HL-60 (cell line): ENCODE measurements around the gene ALDH1B1.

Experiments
- CTCF ChIP-seq: IDR thresholded peaks from one replicate; pipeline ENCODE4 v1.5.1; 2011; ENCODE audit warnings: low read length, control low read depth, inconsistent platforms; ENCODE audit not compliant: insufficient read depth
- GABPA ChIP-seq: IDR thresholded peaks from 2 replicates; pipeline ENCODE4 v1.6.1; 2012; ENCODE audit warnings: low read depth
- POLR2AphosphoS5 ChIP-seq: IDR thresholded peaks from 2 replicates; pipeline ENCODE4 v1.6.1; 2012; ENCODE audit warnings: low read depth
- REST ChIP-seq: IDR thresholded peaks from 2 replicates; pipeline ENCODE4 v1.6.1; 2012; ENCODE audit warnings: low read depth; ENCODE audit not compliant: insufficient replicate concordance

- TF ChIP-seq CTCF = no peak
- TF ChIP-seq REST = no peak
- no peak for TF ChIP-seq POLR2AphosphoS5
- TF ChIP-seq GABPA = no peak
Measured at GRCh38 chr9:38370176-38370575, 22.3 kb upstream of the ALDH1B1 start.
